Esophagus squamous epithelium (tissue), 5 donors: Measurements from ENCODE around the gene SRGAP1. TPM values are rescaled to one million over a fixed set of nuclear protein-coding genes. Genes with fewer than 3 reads are reported as not detected.

Source experiments
- DNase-seq: peaks from one replicate; lab custom pipeline; 2025; lab: John Stamatoyannopoulos, UW
- H3K27ac ChIP-seq, 4 donors: fragments of 200-600 bp; sonication (generic); one replicate each; pipeline ENCODE4 v1.5.1; 2016 to 2019; ENCODE audit warnings: mild to moderate bottlenecking in 1 of 4
- H3K27me3 ChIP-seq, 4 donors: fragments of 200-600 bp; sonication (generic); 1 replicate in 3 of 4; 2 replicates in 1 of 4; pipeline versions ENCODE4 v1.5.1 to v1.6.0; 2017 to 2021; ENCODE audit warnings: antibody characterized with exemption in 1 of 4
- H3K36me3 ChIP-seq, 3 donors: fragments of 200-600 bp; sonication (generic); one replicate each; pipeline ENCODE4 v1.5.1; 2016 to 2019
- H3K4me1 ChIP-seq, 3 donors: fragments of 200-600 bp; sonication (generic); one replicate each; pipeline ENCODE4 v1.5.1; 2017 to 2019
- H3K4me3 ChIP-seq, 4 donors: fragments of 200-600 bp; sonication (generic); 1 replicate in 3 of 4; 2 replicates in 1 of 4; pipeline ENCODE4 v1.5.1; 2016 to 2019; ENCODE audit warnings: mild to moderate bottlenecking in 2 of 4, moderate library complexity in 1 of 4
- H3K9me3 ChIP-seq, 3 donors: fragments of 200-600 bp; sonication (generic); one replicate each; pipeline ENCODE4 v1.5.1; 2016 to 2019
- POLR2A ChIP-seq, 4 donors: fragments of 450-650 bp; IDR thresholded peaks; one replicate each; pipeline ENCODE4 v1.6.1; 2017; ENCODE audit warnings: antibody characterized with exemption in 4 of 4, mild to moderate bottlenecking in 4 of 4, moderate library complexity in 3 of 4
- WGBS, 2 donors: methylation state at CpG; one replicate each; pipeline ENCODE4 v1.1.5; 2018; 5-methylcytosine and 5-hydroxymethylcytosine counted together
- intact Hi-C: fragments of 100-400 bp; cut with DNase I; formaldehyde crosslinking; loops from one replicate; pipeline ENCODE4 v1.15.0; 2022
- total RNA-seq, 4 donors: library from RNA; depleted of rRNA; stranded (reverse); fragments of >200 nt; gene quantifications; one replicate each; pipeline ENCODE4 v1.1.0, GENCODE V29; 2016
- TF ChIP-seq, protein P1 (sequence below), 6 experiments: fragments of 450-650 bp in 4 of 6; fragments of 200-600 bp in 2 of 6; sonication (generic) in 2 of 6; IDR thresholded peaks; one replicate each; pipeline ENCODE4 v1.5.1; 2016 to 2019; ENCODE audit warnings: antibody characterized with exemption in 6 of 6, mild to moderate bottlenecking in 4 of 6, moderate library complexity in 4 of 6
- donor health status: DM: yes; HTN: yes; CAD: no.

SRGAP1 gene
- total RNA-seq, 4 donors from 2014 or later, result 2.0 to 5.3 (median 3.6) TPM

DNA sequence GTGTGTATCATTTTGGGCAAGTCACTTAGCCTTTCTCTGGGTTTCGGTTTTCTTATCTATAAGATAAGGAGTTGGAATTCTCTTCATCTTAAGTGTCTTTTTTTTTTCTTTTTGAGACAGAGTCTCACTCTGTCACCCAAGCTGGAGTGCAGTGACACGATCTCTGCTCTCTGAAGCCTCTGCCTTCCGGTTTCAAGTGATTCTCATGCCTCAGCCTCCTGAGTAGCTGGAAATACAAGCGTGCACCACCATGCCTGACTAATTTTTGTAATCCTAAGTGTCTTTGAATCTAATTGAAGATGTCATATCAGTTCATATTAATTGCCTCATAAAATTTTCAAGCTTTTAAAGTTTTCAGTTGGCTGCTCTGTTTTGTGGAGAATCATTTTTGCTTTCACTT is 4.0 kb downstream of the SRGAP1 start:
- intact Hi-C loops, result loop anchor here (10.0 kb wide), 2 partner anchors 246 to 336 kb away; no protein-coding TSS in a partner anchor

DNA sequence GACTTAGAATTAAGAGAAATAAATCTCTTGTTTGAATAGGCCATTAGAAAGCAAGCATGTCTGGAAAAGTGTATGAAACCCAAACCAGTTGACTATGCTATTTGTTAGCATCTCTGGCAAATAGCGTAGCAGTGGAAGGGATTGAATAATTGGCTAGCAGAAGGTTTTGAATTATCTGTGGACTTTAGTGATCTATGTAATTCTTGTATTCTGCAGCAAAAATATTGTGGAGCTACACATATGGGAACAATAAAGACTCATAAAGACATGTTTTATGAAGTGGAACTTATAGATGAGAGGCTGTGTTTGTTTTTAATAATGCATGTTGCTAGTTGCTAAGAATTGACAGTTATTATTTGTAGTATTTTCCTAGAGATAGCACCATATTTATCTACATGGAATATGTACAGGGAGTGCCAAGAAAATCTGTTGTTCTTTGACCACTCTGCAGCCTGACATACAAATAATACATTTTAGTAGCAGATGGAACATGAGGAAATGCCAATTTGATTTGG is 4.7 kb downstream of the SRGAP1 start:
- peaks cover 0 to 19% (median 9%) of the 10 kb centered on the region in 3 donors for H3K4me1 ChIP-seq
- no peaks in the 10 kb centered on the region for H3K27me3 ChIP-seq
- H3K27ac ChIP-seq, result no peak overlapping the region
- TF ChIP-seq POLR2A (IDR thresholded peaks at IDR 0.05), result no peak
- TF ChIP-seq, protein P1, sequence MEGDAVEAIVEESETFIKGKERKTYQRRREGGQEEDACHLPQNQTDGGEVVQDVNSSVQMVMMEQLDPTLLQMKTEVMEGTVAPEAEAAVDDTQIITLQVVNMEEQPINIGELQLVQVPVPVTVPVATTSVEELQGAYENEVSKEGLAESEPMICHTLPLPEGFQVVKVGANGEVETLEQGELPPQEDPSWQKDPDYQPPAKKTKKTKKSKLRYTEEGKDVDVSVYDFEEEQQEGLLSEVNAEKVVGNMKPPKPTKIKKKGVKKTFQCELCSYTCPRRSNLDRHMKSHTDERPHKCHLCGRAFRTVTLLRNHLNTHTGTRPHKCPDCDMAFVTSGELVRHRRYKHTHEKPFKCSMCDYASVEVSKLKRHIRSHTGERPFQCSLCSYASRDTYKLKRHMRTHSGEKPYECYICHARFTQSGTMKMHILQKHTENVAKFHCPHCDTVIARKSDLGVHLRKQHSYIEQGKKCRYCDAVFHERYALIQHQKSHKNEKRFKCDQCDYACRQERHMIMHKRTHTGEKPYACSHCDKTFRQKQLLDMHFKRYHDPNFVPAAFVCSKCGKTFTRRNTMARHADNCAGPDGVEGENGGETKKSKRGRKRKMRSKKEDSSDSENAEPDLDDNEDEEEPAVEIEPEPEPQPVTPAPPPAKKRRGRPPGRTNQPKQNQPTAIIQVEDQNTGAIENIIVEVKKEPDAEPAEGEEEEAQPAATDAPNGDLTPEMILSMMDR (IDR thresholded peaks at IDR 0.05), result no peak
- intact Hi-C loops, result loop anchor here (10.0 kb wide), 2 partner anchors 246 to 336 kb away; no protein-coding TSS in a partner anchor
- no peak overlapping the region for H3K4me3 ChIP-seq
- no peak for DNase-seq
- H3K9me3 ChIP-seq, result no peaks in the 10 kb centered on the region
- 92 to 97% methylated on average over 1 of the region's 1 CpG for WGBS, 2 donors
- H3K36me3 ChIP-seq, result no peaks in the 10 kb centered on the region

More for the DNA sequence above, 4.0 kb downstream of the SRGAP1 start:
- TF ChIP-seq POLR2A (IDR thresholded peaks at IDR 0.05), result no peak
- TF ChIP-seq, protein P1 (IDR thresholded peaks at IDR 0.05), result no peak
- WGBS, 2 donors, result 85 to 89% methylated on average over 4 of the region's 4 CpGs
- no peak overlapping the region for H3K27ac ChIP-seq
- H3K27me3 ChIP-seq, result no peaks in the 10 kb centered on the region
- H3K4me1 ChIP-seq, result peaks cover 0 to 21% (median 9%) of the 10 kb centered on the region in 3 donors
- DNase-seq, result no peak
- no peaks in the 10 kb centered on the region for H3K36me3 ChIP-seq
- no peaks in the 10 kb centered on the region for H3K9me3 ChIP-seq
- H3K4me3 ChIP-seq, result no peak overlapping the region

DNA sequence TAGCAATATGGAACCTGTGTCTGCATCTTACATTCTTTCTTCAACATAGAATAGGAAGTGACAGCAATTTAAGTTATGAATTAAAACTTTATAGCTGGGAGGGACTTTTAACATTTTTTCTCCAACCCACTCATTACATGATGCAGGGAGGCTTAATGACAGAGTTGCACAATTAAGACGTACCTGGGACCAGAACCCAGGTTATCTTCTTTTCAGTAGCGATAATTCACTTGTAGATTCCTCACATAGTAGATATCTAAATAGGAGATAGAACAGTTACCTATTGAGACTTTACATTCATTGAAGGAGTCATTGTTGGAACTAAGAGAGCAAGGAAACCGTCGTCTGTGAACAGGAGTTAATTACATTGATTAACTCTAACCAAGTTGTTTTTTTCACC is 5.1 kb downstream of the SRGAP1 start:
- Histone ChIP-seq H3K9me3 (no peaks in the 10 kb centered on the region), H3K27ac (no peak overlapping the region), H3K36me3 (no peaks in the 10 kb centered on the region), H3K4me1 (peaks cover 0 to 17% (median 9%) of the 10 kb centered on the region in 3 donors), H3K27me3 (no peaks in the 10 kb centered on the region), H3K4me3 (no peak overlapping the region)
- no peak for DNase-seq
- intact Hi-C loops, result loop anchor here (10.0 kb wide), 2 partner anchors 245 to 335 kb away; no protein-coding TSS in a partner anchor
- 87 to 95% methylated on average over 4 of the region's 4 CpGs for WGBS, 2 donors
- no peak for TF ChIP-seq POLR2A (IDR thresholded peaks at IDR 0.05)
- TF ChIP-seq, protein P1 (IDR thresholded peaks at IDR 0.05), result no peak

DNA sequence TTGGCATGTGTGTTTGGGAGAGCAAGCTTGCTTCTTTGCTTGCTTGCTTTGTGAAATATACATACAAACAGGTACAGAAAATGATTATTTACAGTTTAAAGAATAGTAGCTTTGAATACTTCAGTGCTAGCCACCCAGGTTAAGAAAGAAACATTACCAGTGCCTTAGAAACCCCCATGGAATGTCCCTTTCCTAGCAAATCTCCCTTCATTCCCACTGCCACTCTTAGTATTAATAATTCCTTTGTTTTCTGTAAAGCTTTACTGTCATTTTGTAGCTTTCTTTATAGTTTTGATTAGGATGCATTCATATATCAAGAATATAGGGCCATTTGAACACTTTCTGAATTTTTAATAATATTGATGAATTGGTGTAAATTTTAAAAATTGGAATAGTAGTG is 9.5 kb downstream of the SRGAP1 start:
- H3K36me3 ChIP-seq, result no peaks in the 10 kb centered on the region
- H3K27ac ChIP-seq, result no peak overlapping the region
- no peak overlapping the region for H3K4me3 ChIP-seq
- H3K4me1 ChIP-seq, result no peaks in the 10 kb centered on the region
- no peaks in the 10 kb centered on the region for H3K27me3 ChIP-seq
- DNase-seq, result no peak
- TF ChIP-seq POLR2A (IDR thresholded peaks at IDR 0.05), result no peak
- TF ChIP-seq, protein P1 (IDR thresholded peaks at IDR 0.05), result no peak
- no peaks in the 10 kb centered on the region for H3K9me3 ChIP-seq
- intact Hi-C loops, result no loop called here

DNA sequence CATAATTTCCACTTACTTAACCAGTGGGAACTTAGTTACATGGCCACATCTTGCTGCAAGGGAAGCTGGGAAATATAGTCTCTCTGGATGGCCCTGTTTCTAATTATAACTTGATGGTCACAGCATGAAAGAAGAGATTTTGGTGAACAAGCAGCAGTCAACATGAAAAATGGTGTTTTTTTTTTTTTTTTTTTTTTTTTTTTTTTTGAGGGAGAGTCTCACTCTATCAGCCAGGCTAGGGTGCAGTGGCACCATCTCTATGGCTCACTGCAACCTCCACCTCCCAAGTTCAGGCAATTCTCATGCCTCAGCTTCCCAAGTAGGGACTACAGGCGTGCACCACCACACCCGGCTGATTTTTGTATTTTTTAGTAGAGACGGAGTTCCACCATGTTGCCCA is 10.8 kb downstream of the SRGAP1 start:
- intact Hi-C loops, result no loop called here
- no peak overlapping the region for H3K4me3 ChIP-seq
- TF ChIP-seq, protein P1 (IDR thresholded peaks at IDR 0.05), result no peak
- no peak for TF ChIP-seq POLR2A (IDR thresholded peaks at IDR 0.05)

More for the DNA sequence above, 10.8 kb downstream of the SRGAP1 start:
- DNase-seq, result no peak
- Histone ChIP-seq H3K27ac (no peak overlapping the region), H3K27me3 (no peaks in the 10 kb centered on the region), H3K36me3 (no peaks in the 10 kb centered on the region), H3K4me1 (no peaks in the 10 kb centered on the region), H3K9me3 (no peaks in the 10 kb centered on the region)
- WGBS, 2 donors, result 90 to 94% methylated on average over 3 of the region's 3 CpGs
